ENCODE results near the gene MAGI2.
"Not testable (repeated sequence)": the region's sequence is repeated elsewhere in the genome, so short reads cannot be mapped to it uniquely, and the experiment has no call there.

The MAGI2 gene

GRCh38 chr7:78260826-78261225, 1192.6 kb downstream of the MAGI2 start:
- no peak for DNase-seq

GRCh38 chr7:78254726-78255055, 1198.8 kb downstream of the MAGI2 start:
- no peak for DNase-seq

- no peak for DNase-seq
These were observed 1199.4 kb downstream of the MAGI2 start for GRCh38 chr7:78253850-78254725.

GRCh38 chr7:78248867-78249266, 1204.6 kb downstream of the MAGI2 start:
- DNase-seq, result no peak

- DNase-seq, result no peak
These were observed 1205.4 kb downstream of the MAGI2 start for GRCh38 chr7:78247910-78248689.

- not testable (repeated sequence) for DNase-seq
These were observed 1213.3 kb downstream of the MAGI2 start for GRCh38 chr7:78240179-78240578.

- DNase-seq, result no peak
These were observed 1218.8 kb downstream of the MAGI2 start for GRCh38 chr7:78234634-78235033.

GRCh38 chr7:78232806-78233205, 1220.7 kb downstream of the MAGI2 start:
- no peak for DNase-seq

GRCh38 chr7:78226059-78226719, 1227.3 kb downstream of the MAGI2 start:
- peak in 1 of 2 experiments; percentile 6 for DNase-seq

GRCh38 chr7:78225534-78225933, 1227.9 kb downstream of the MAGI2 start:
- DNase-seq, result no peak

- no peak for DNase-seq
These were observed 1228.5 kb downstream of the MAGI2 start for GRCh38 chr7:78224923-78225322.

- no peak for DNase-seq
These were observed 1229.9 kb downstream of the MAGI2 start for GRCh38 chr7:78223598-78223997.

- DNase-seq, result no peak
These were observed 1231.3 kb downstream of the MAGI2 start for GRCh38 chr7:78222001-78222751.

- DNase-seq, result no peak
These were observed 1232.7 kb downstream of the MAGI2 start for GRCh38 chr7:78220754-78221153.

- no peak for DNase-seq
These were observed 1234.6 kb downstream of the MAGI2 start for GRCh38 chr7:78218876-78219275.

- DNase-seq, result no peak
These were observed 1235.4 kb downstream of the MAGI2 start for GRCh38 chr7:78218051-78218450.

- DNase-seq, result no peak
These were observed 1238.3 kb downstream of the MAGI2 start for GRCh38 chr7:78215199-78215598.

- DNase-seq, result no peak
These were observed 1240.1 kb downstream of the MAGI2 start for GRCh38 chr7:78213402-78213801.

- DNase-seq, result no peak
These were observed 1240.9 kb downstream of the MAGI2 start for GRCh38 chr7:78212476-78213060.

- DNase-seq, result no peak
These were observed 1246.2 kb downstream of the MAGI2 start for GRCh38 chr7:78207269-78207668.

- no peak for DNase-seq
These were observed 1246.7 kb downstream of the MAGI2 start for GRCh38 chr7:78206769-78207168.

- no peak for DNase-seq
These were observed 1250.3 kb downstream of the MAGI2 start for GRCh38 chr7:78203042-78203720.
